NCI-H82 (cell line): ENCODE data around the gene MEST.
A peak's percentile ranks its signal among the peaks of the same experiment; 100 is the strongest.
"Not testable (repeated sequence)": the region's sequence is repeated elsewhere in the genome, so short reads cannot be mapped to it uniquely, and the experiment has no call there.

ENCODE experiments used
- DNase-seq: peaks from one replicate; lab custom pipeline; 2025; lab: John Stamatoyannopoulos, UW

Gene MEST

GRCh38 chr7:130485734-130486113 lies 6.2 kb upstream of the MEST start:
- no peak for DNase-seq

- no peak for DNase-seq
These were observed 5.6 kb upstream of the MEST start for GRCh38 chr7:130486114-130486953.

- DNase-seq, result no peak
These were observed 4.9 kb upstream of the MEST start for GRCh38 chr7:130486954-130487436.

- no peak for DNase-seq
These were observed 3.3 kb upstream of the MEST start for GRCh38 chr7:130488392-130489139.

GRCh38 chr7:130489140-130489983 lies 2.5 kb upstream of the MEST start:
- DNase-seq, result no peak

- no peak for DNase-seq
These were observed 1.5 kb upstream of the MEST start for GRCh38 chr7:130490311-130490791.

- DNase-seq, result no peak
These were observed 739 bp upstream of the MEST start for GRCh38 chr7:130490888-130491804.

GRCh38 chr7:130492523-130493274 lies 814 bp downstream of the MEST start:
- DNase-seq, result no peak

GRCh38 chr7:130493275-130493873 lies 1.5 kb downstream of the MEST start:
- no peak for DNase-seq

GRCh38 chr7:130494431-130494858 lies 2.6 kb downstream of the MEST start:
- peak; percentile 52 for DNase-seq

- no peak for DNase-seq
These were observed 8.6 kb downstream of the MEST start for GRCh38 chr7:130500463-130500862.

- DNase-seq, result no peak
These were observed 9.0 kb downstream of the MEST start for GRCh38 chr7:130500910-130501309.

- no peak for DNase-seq
These were observed 13.9 kb downstream of the MEST start for GRCh38 chr7:130505753-130506152.

- DNase-seq, result no peak
These were observed 14.5 kb downstream of the MEST start for GRCh38 chr7:130506358-130506757.

- DNase-seq, result not testable (repeated sequence)
These were observed 20.2 kb downstream of the MEST start for GRCh38 chr7:130512038-130512437.

- DNase-seq, result no peak
These were observed 21.6 kb downstream of the MEST start for GRCh38 chr7:130513447-130513846.

- DNase-seq, result peak; percentile 3
These were observed 23.6 kb downstream of the MEST start for GRCh38 chr7:130515315-130516040.

GRCh38 chr7:130521258-130521951 lies 29.5 kb downstream of the MEST start:
- no peak for DNase-seq
